Sigmoid colon (tissue), 7 donors: ENCODE measurements around the gene NEK6. TPM values are rescaled to one million over a fixed set of nuclear protein-coding genes. Genes with fewer than 3 reads are reported as not detected.

Experiments
- DNase-seq: peaks from one replicate; pipeline ENCODE4 v3.0.0-alpha.2; 2019
- H3K27ac ChIP-seq, 4 donors: fragments of 200-600 bp; sonication (generic); one replicate each; pipeline ENCODE4 v1.5.1; 2016 to 2019; ENCODE audit warnings: mild to moderate bottlenecking in 1 of 4
- H3K27me3 ChIP-seq, 3 donors: fragments of 200-600 bp; sonication (generic); one replicate each; pipeline ENCODE4 v1.5.1; 2019; ENCODE audit warnings: mild to moderate bottlenecking in 1 of 3
- H3K36me3 ChIP-seq, 4 donors: fragments of 200-600 bp; sonication (generic); one replicate each; pipeline ENCODE4 v1.5.1; 2016 to 2019
- H3K4me1 ChIP-seq, 4 donors: fragments of 200-600 bp; sonication (generic); one replicate each; pipeline ENCODE4 v1.5.1; 2017 to 2019
- H3K4me3 ChIP-seq, 4 donors: fragments of 200-600 bp; sonication (generic); one replicate each; pipeline ENCODE4 v1.5.1; 2017 to 2019; ENCODE audit warnings: mild to moderate bottlenecking in 2 of 4, moderate library complexity in 1 of 4
- H3K9me3 ChIP-seq, 4 donors: fragments of 200-600 bp in 3 of 4; sonication (generic) in 3 of 4; one replicate each; pipeline versions ENCODE4 v1.5.1 to v1.6.1; 2013 to 2019
- CTCF ChIP-seq, 4 experiments: fragments of 450-650 bp in 3 of 4; fragments of 200-600 bp in 1 of 4; IDR thresholded peaks; one replicate each; pipeline ENCODE4 v1.5.1; 2016 to 2019; ENCODE audit warnings: antibody characterized with exemption in 4 of 4, mild to moderate bottlenecking in 3 of 4, moderate library complexity in 2 of 4
- EP300 ChIP-seq, 4 donors: sonication (generic); formaldehyde crosslinking; IDR thresholded peaks; one replicate each; pipeline ENCODE4 v1.6.1; 2017; ENCODE audit warnings: antibody characterized with exemption in 4 of 4
- POLR2A ChIP-seq, 2 donors: fragments of 450-650 bp; IDR thresholded peaks; one replicate each; pipeline ENCODE4 v1.6.1; 2016; ENCODE audit warnings: antibody characterized with exemption in 2 of 2, mild to moderate bottlenecking in 2 of 2, moderate library complexity in 2 of 2
- POLR2AphosphoS5 ChIP-seq, 4 donors: sonication (generic); formaldehyde crosslinking; IDR thresholded peaks; one replicate each; pipeline ENCODE4 v1.6.1; 2017; ENCODE audit warnings: antibody characterized with exemption in 4 of 4
- WGBS, 2 donors: extraction: QIAGEN DNeasy Blood & Tissue Kit; methylation state at CpG; one replicate each; pipeline ENCODE4 v1.1.7; 2013; 5-methylcytosine and 5-hydroxymethylcytosine counted together
- intact Hi-C: fragments of 100-400 bp; cut with DNase I; formaldehyde crosslinking; loops from one replicate; pipeline ENCODE4 v1.15.1; 2023
- polyA plus RNA-seq, 3 donors: library from polyadenylated mRNA; stranded (reverse); fragments of 200-250 nt; gene quantifications; one replicate each; pipeline ENCODE4 v1.2.3, GENCODE V29; 2013
- total RNA-seq, 4 donors: library from RNA; depleted of rRNA; stranded (reverse); fragments of >200 nt; gene quantifications; one replicate each; pipeline ENCODE4 v1.1.0, GENCODE V29; 2016
- donor health status: healthy with polysubstance abuse.
- donor health status: Bipolar disorder and iron deficiency.
- donor health status: healthy.

NEK6 gene
- total and polyA plus RNA-seq, 7 donors = 8.2 to 36.2 (median 18.7) TPM

- TF ChIP-seq POLR2A (IDR thresholded peaks at IDR 0.05) = no peak
- no peak for TF ChIP-seq EP300 (IDR thresholded peaks at IDR 0.05)
- no peak for TF ChIP-seq POLR2AphosphoS5 (IDR thresholded peaks at IDR 0.05)
- TF ChIP-seq CTCF (IDR thresholded peaks at IDR 0.05) = no peak
These were observed 21.9 kb downstream of the NEK6 start for GRCh38 chr9:124279531-124280175.

GRCh38 chr9:124280176-124280691 lies 22.5 kb downstream of the NEK6 start:
- peaks cover 0 to 100% (median 72%) of the 10 kb centered on the region in 4 donors for H3K4me1 ChIP-seq
- WGBS, 2 donors = 68 to 78% methylated on average over 16 of the region's 16 CpGs
- H3K4me3 ChIP-seq = no peak overlapping the region
- H3K27me3 ChIP-seq = no peaks in the 10 kb centered on the region
- H3K9me3 ChIP-seq = no peaks in the 10 kb centered on the region
- intact Hi-C loops = no loop called here
- TF ChIP-seq EP300 (IDR thresholded peaks at IDR 0.05) = peak in 1 of 4 donors; percentile 81
- TF ChIP-seq POLR2AphosphoS5 (IDR thresholded peaks at IDR 0.05) = peak in 2 of 4 donors; percentile 9 to 65
- TF ChIP-seq POLR2A (IDR thresholded peaks at IDR 0.05) = no peak
- H3K36me3 ChIP-seq = no peaks in the 10 kb centered on the region
- H3K27ac ChIP-seq = peak overlapping the region; percentile 65 to 90 (median 82)
- no peak for DNase-seq

More at GRCh38 chr9:124279531-124280175, 21.9 kb downstream of the NEK6 start:
- Histone ChIP-seq H3K4me1 (peaks cover 0 to 100% (median 69%) of the 10 kb centered on the region in 4 donors), H3K27ac (peak overlapping the region; percentile 65 to 90 (median 82)), H3K36me3 (no peaks in the 10 kb centered on the region), H3K9me3 (no peaks in the 10 kb centered on the region), H3K4me3 (no peak overlapping the region), H3K27me3 (no peaks in the 10 kb centered on the region)
- WGBS, 2 donors = 79 to 84% methylated on average over 11 of the region's 11 CpGs
- DNase-seq = no peak
- intact Hi-C loops = no loop called here

GRCh38 chr9:124281931-124282371 lies 24.2 kb downstream of the NEK6 start:
- TF ChIP-seq CTCF (IDR thresholded peaks at IDR 0.05) (no peak), POLR2A (IDR thresholded peaks at IDR 0.05) (no peak), EP300 (IDR thresholded peaks at IDR 0.05) (no peak), POLR2AphosphoS5 (IDR thresholded peaks at IDR 0.05) (no peak)
- Histone ChIP-seq H3K36me3 (no peaks in the 10 kb centered on the region), H3K9me3 (no peaks in the 10 kb centered on the region), H3K27ac (peak overlapping the region; percentile 78 to 90 (median 82)), H3K4me3 (no peak overlapping the region), H3K27me3 (no peaks in the 10 kb centered on the region), H3K4me1 (peaks cover 0 to 98% (median 84%) of the 10 kb centered on the region in 4 donors)
- WGBS, 2 donors = 18 to 58% methylated on average over 15 of the region's 15 CpGs
- intact Hi-C loops = no loop called here
- DNase-seq = no peak

GRCh38 chr9:124282442-124283227 lies 24.9 kb downstream of the NEK6 start:
- Histone ChIP-seq H3K27me3 (no peaks in the 10 kb centered on the region), H3K4me3 (no peak overlapping the region), H3K9me3 (no peaks in the 10 kb centered on the region), H3K4me1 (peaks cover 0 to 98% (median 89%) of the 10 kb centered on the region in 4 donors), H3K27ac (peak overlapping the region; percentile 78 to 90 (median 82)), H3K36me3 (no peaks in the 10 kb centered on the region)
- TF ChIP-seq CTCF (IDR thresholded peaks at IDR 0.05) = no peak
- TF ChIP-seq POLR2AphosphoS5 (IDR thresholded peaks at IDR 0.05) = peak in 3 of 4 donors; percentile 38 to 49 (median 40)
- TF ChIP-seq POLR2A (IDR thresholded peaks at IDR 0.05) = no peak
- 13 to 51% methylated on average over 20 of the region's 20 CpGs for WGBS, 2 donors
- peak; percentile 84 for DNase-seq
- intact Hi-C loops = no loop called here
